ENCODE data around the gene ZNF837.

Gene ZNF837

DNA sequence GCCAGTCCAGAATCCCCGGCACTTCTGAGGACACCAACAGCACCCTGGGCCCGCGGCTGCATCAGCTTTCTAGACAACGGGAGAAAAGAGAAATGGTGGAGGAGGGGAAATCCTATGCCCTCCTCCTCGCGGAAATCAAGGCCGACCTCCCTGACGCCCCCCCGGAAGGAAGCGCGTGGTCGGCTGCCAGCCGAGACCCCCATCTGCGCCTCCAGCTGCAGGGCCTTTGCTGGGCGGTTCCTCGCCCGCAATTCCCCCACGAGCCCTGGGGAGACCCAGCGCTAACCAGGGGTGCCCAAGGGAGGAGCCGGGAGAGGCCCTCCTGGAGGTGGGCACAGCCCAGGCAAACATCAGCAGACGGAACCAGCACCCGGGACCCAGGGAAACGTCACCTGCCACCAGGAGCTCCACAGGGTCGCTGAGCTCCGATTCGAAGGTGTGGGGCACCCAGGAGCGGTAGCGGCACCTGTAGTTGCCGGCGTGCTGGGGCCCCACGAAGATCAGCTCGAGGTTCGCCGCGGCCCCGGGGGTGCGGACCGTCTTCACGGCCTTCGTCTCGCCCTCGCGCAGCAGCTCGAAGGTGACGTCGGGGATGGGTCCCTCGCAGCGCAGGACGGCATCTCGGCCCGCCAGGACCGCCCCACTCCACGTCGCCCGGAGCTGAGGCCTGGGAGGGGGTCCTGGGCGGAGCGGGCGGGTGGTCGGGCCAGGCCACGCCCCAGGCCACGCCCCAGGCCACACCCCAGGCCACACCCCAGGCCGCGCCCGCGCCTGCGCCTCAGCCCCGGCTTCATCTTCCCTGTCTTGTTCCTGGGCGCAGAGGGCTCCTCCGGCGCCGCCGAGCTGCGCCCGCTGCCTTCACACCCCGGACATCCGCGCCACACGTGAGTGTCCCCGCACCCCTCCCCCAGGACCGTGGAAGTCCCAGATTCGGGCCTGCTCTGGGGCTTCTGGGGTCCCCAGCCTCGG, 33.6 kb downstream of the ZNF837 start:
- TF ChIP-seq, protein P1, sequence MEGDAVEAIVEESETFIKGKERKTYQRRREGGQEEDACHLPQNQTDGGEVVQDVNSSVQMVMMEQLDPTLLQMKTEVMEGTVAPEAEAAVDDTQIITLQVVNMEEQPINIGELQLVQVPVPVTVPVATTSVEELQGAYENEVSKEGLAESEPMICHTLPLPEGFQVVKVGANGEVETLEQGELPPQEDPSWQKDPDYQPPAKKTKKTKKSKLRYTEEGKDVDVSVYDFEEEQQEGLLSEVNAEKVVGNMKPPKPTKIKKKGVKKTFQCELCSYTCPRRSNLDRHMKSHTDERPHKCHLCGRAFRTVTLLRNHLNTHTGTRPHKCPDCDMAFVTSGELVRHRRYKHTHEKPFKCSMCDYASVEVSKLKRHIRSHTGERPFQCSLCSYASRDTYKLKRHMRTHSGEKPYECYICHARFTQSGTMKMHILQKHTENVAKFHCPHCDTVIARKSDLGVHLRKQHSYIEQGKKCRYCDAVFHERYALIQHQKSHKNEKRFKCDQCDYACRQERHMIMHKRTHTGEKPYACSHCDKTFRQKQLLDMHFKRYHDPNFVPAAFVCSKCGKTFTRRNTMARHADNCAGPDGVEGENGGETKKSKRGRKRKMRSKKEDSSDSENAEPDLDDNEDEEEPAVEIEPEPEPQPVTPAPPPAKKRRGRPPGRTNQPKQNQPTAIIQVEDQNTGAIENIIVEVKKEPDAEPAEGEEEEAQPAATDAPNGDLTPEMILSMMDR (conservative IDR thresholded peaks at IDR 0.05; ENCODE audit: low read depth, low read length) = no peak
- no peak for DNase-seq (ENCODE audit: low read depth)
- peak overlapping the region; percentile 59 for H3K4me3 ChIP-seq (ENCODE audit: low read length)

DNA sequence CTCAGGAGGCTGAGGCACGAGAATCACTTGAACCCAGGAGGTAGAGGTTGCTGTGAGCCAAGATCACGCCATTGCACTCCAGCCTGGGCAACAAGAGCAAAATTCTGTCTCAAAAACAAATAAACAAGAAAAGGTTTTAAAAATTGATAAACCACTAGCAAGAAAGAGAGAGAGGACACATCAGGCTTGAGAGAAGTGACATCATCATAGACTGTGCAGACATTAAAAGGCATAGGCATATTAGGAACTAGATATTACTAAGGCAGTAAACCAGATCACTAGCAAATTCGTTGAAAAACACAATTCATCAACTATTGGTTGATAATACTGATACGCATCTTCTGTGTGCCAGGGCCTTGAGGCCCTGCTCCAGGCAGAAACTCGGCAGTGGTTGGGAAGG, 35.3 kb downstream of the ZNF837 start:
- TF ChIP-seq, protein P1 (conservative IDR thresholded peaks at IDR 0.05; ENCODE audit: low read depth, low read length) = no peak
- DNase-seq (ENCODE audit: low read depth) = no peak
- H3K4me3 ChIP-seq (ENCODE audit: low read length) = no peak overlapping the region

DNA sequence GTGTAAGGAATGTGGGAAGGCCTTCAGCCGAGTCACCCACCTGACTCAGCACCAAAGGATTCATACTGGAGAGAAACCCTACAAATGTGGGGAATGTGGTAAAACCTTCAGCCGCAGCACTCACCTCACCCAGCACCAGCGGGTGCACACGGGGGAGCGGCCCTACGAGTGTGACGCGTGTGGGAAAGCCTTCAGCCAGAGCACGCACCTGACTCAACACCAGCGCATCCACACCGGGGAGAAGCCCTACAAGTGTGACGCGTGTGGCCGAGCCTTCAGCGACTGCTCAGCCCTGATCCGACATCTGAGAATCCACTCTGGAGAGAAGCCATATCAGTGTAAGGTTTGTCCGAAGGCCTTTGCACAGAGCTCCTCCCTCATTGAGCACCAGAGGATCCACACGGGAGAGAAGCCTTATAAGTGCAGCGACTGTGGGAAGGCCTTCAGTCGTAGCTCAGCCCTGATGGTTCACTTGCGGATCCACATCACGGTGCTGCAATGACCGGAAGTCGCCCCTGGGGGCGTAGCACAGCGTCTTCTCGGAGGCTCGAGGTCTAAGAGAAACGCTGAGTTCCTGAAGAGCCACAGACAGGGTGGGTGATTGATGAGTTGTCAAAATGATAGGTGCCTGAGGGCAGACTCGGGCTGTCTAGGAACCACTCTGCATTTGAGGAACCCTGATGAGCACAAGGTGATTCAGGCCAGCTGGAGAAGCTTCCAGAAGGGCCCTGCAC, 41.8 kb downstream of the ZNF837 start:
- TF ChIP-seq, protein P1 (conservative IDR thresholded peaks at IDR 0.05; ENCODE audit: low read depth, low read length) = no peak
- no peak for DNase-seq (ENCODE audit: low read depth)
- H3K4me3 ChIP-seq (ENCODE audit: low read length) = no peak overlapping the region

DNA sequence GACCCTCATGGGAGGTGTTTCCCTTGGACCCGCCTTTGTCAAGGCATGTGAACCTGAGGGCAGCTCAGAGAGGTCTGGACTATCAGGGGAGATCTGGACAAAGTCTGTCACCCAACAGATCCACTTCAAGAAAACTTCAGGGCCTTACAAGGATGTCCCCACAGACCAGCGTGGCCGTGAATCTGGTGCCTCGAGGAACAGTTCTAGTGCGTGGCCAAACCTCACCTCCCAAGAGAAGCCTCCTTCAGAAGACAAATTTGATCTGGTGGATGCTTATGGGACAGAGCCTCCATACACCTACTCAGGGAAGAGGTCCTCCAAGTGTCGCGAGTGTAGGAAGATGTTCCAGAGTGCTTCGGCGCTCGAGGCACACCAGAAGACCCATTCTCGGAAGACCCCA, 42.5 kb downstream of the ZNF837 start:
- DNase-seq (ENCODE audit: low read depth) = no peak
- no peak overlapping the region for H3K4me3 ChIP-seq (ENCODE audit: low read length)
- TF ChIP-seq, protein P1 (conservative IDR thresholded peaks at IDR 0.05; ENCODE audit: low read depth, low read length) = no peak

DNA sequence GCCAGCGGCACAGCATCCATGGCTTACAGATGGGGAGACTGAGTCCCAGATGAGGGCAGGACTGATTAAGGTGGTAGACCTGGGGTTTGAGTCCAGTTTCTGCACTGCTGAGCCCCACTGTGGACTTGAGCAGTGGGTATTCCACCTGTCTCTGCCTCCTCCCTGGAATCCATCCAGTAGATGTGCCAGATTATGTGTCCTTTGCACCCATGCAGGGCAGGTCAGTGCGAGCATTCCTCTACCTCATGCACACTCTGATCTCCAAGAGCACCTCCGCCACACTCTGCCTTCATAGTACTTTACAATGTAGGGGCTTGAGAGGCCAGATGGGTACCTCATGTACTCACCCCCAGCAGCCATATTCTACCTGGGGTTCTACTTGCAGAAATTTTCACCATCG, 44.0 kb downstream of the ZNF837 start:
- no peak overlapping the region for H3K4me3 ChIP-seq (ENCODE audit: low read length)
- TF ChIP-seq, protein P1 (conservative IDR thresholded peaks at IDR 0.05; ENCODE audit: low read depth, low read length) = no peak
- no peak for DNase-seq (ENCODE audit: low read depth)

DNA sequence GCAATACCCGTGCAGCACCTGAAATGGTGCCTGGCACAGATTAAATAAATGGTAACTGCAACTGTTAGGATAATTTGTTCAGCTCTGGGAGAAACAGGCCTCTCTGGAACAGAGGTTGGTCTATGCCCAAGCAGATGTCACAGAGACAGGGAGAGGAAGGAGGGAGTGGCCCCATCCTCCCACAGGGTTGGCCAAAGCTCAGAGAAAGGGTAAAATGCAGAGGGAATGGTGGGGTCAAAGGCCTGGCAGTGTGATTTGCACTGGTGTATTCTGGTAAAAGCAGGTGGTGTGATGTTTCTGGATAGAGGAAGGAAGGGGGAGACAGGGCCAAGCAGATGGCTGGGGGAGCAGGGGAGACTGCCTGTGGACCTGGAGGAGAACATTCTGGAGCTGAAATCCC, 44.6 kb downstream of the ZNF837 start:
- TF ChIP-seq, protein P1 (conservative IDR thresholded peaks at IDR 0.05; ENCODE audit: low read depth, low read length) = no peak
- DNase-seq (ENCODE audit: low read depth) = no peak
- no peak overlapping the region for H3K4me3 ChIP-seq (ENCODE audit: low read length)

All from retinal pigment epithelial cell (primary cell).